GM21825 (cell line): ENCODE results near the gene DENND4A.
"Not testable (repeated sequence)": the region's sequence is repeated elsewhere in the genome, so short reads cannot be mapped to it uniquely, and the experiment has no call there.

Experiments used
- ATAC-seq: cut with Tn5 transposase; IDR thresholded peaks from one replicate; pipeline ENCODE4 v1.9.1; 2021; ENCODE audit warnings: mild to moderate bottlenecking, moderate library complexity; ENCODE audit not compliant: unreplicated experiment

The DENND4A gene

DNA sequence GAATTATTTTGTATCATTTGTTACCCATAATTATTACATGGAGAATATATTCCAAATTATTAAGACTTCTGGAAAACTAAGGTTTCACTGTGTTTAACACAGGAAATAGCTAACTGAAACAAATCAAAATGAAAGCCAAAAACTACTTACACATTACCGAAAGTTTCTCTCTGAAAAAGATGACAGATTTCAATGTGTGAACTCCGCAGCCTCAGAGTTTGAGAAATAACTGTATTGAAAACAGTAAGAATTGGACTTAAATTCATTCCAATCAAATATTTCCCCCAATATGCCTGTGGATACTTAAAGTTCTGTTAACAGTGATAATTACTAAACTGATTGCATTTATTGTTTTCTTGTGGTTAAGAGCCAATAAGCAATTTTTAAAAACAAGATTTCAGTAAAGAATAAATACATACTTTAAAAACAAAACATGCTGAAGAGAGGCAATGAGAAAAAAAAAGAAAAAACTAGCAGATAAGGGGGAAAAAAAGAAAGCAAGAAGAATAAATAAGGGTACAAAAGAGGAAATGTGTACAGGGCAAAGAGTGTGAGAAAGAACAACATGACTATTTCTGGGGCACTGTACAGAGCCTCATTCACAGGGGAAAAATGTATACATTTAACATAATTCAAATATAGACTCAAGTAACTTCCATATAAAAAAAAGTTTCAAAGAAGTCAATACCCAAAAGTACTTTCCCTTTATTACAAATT is 30.7 kb downstream of the DENND4A start:
- ATAC-seq, result no peak

DNA sequence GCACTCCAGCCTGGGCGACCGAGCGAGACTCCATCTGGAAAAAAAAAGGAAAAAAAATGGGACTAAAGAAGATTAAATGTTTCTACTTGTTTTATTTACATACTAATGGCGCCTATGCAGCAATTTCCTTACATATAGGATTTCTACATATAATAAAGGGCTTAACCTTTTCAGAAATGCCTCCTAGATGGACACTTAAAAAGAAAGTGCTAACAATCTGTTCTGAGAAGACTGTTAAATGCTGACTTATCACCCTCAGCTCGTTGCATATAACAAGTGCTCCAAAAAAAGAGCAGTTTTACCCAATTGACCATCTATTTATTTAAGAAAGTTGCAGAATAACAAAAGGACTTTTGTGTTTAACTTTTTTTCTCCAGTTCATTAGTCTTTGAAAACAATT is 32.7 kb downstream of the DENND4A start:
- no peak for ATAC-seq

DNA sequence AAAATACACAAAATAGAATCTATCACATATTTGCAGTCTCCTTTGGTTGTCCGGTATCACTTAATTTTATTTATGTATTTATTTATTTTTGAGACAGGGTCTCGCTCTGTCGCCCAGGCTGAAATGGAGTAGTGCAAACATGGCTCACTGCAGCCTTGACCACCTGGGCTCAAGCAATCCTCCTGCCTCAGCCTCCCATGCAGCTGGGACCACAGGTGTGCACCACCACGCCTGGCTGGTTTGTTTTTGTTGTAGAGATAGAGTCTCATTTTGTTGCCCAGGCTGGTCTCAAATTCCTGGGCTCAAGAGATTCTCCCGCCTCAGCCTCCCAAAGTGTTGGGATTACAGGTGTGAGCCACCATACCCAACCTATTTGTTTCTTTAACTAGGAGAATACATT is 33.9 kb downstream of the DENND4A start:
- ATAC-seq, result no peak

DNA sequence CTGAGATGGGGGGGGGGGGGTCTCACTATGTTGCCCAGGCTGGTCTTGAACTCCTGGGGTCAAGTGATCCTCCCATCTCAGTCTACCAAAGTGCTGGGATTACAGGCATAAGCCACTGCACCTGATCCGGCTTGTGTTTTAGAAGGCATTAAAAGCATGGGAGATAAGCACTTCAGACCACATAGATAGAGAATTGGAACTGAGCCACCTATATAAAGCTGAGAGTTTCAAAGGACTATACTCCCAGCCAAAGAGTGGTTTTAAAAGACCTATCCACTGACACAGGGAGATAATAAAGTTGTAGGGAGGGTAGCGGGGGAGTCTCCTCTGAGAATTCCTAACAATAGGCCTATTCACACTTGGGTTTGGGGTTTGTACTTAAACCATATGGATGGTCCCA is 34.8 kb downstream of the DENND4A start:
- ATAC-seq, result no peak

DNA sequence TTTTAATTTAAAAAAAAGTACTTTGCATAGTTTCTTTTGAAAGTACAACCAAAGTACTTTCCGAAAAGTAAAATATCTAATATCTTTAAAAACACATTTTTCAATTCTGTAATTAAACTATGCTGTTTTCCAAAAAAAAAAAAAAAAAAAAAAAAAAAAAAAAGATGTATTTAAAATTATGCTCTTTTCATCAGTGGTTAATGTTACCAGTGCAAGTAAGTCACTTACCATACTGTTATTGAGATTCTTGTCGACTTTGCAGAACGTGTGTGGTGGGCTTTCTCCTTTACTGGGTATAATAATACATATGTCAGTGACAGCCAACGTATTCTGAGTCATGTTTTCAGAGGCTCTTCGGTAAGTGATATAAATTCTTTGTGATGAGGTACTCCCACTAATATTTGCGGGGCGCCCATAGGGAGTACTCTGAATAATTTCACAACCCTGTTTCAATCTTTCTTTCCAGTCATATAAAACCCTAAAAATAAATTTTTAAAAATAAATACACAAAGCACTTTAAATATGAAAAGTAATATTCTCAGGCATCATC is 39.9 kb downstream of the DENND4A start:
- ATAC-seq, result no peak

DNA sequence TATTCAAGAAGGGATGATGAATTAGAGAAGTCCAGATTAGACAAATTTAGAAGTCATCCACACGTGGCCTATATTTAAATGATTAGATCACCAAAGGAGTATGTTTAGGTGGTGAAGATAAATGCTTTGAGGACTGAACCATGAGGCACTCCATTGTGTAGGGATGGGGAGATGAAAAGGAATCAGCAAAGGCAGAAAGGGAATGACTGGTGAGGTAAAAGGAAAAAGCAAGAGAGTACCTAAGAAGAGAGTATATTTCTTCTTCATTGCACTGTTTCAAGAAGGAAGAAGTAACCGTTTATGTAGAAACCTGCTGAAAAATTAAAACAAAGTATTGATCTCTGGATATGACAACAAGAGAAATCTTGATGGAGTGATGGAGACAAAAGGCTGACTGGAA is 40.7 kb downstream of the DENND4A start:
- no peak for ATAC-seq

DNA sequence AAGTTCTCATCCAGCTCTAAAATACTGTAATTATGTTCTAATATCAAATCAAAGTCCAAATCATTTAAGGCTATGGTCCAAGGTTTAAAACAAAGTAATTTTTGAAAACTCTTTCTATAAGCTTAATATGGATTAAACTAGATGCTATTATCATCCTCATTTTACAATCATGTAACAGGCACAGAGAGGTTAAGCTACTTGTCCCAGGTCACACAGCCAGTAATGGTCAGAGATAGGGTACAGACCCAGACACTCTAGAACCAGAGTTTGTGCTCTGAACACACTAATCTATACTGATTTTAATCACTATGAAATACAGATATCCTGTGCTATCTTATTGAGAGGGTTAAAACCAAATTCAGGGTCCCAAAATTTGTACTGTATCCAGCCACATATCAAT is 44.8 kb downstream of the DENND4A start:
- no peak for ATAC-seq

DNA sequence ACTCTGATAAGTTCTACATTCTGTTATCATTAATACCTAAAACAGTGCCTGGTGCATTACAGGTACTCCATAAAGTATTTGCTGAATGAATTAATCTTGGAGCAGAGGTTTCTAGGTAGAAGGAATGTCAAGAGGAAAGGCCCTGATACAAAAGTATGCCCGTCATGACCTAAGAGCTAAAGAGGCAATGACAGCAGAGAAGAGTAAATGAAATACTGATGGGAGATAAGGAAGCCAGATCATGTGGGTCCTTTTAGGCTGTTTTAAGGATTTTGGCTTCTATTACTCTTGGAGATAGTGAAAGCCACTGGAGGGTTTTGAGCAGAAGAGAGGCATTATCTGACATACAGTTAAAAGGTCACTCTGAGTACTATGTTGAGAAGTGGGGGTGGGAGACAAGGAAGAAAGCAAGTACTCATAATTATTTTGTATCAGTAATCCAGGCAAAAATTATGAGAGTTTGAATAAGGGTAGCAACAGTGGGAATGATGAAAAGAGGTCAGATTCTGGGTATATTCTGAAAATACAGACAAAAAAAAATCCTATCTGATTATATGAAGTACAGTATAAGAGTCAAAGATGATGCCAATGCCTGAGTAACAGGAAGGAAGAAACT is 48.3 kb downstream of the DENND4A start:
- ATAC-seq, result no peak

DNA sequence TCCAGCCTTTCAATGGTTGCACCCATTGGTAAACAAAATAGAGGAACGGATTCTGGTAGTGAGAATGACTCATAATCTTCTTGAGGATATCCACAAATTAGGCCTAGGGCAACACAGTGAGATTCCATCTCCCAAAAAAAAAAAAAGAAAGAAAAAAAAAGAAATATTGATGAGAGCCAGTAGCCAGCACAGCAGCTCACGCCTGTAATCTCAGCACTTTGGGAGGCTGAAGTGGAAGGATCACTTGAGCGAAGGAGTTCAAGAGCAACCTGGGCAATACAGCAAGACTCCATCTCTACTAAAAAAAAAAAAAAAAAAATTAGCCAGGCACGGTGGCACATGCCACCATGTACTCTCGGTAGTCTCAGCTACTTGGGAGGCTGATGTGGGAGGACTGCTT is 51.9 kb downstream of the DENND4A start:
- ATAC-seq, result no peak

DNA sequence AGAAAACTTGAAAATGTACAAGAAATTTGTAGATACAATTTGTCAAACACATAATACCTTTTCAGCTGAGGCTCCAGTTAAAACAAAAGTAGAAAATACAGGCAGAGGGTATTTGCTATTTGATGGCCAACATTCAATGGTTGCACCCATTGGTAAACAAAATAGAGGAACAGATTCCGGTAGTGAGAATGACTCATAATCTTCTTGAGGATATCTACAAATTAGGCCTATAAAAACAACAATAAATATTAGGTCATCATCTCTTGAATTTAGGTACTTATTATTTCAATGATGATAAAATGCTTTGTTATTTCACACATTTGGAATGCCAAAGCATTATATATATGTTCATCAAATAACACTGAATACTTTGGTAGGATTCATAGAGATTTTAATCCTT is 53.4 kb downstream of the DENND4A start:
- no peak for ATAC-seq

DNA sequence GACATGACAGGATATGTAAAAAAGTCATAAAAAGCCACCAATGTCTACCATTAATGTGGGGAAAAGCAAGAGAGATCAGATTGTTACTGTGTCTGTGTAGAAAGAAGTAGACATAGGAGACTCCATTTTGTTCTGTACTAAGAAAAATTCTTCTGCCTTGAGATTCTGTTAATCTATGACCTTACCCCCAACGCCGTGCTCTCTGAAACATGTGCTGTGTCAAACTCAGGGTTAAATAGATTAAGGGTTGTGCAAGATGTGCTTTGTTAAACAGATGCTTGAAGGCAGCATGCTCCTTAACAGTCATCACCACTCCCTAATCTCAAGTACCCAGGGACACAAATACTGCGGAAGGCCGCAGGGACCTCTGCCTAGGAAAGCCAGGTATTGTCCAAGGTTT is 58.5 kb downstream of the DENND4A start:
- ATAC-seq, result not testable (repeated sequence)

DNA sequence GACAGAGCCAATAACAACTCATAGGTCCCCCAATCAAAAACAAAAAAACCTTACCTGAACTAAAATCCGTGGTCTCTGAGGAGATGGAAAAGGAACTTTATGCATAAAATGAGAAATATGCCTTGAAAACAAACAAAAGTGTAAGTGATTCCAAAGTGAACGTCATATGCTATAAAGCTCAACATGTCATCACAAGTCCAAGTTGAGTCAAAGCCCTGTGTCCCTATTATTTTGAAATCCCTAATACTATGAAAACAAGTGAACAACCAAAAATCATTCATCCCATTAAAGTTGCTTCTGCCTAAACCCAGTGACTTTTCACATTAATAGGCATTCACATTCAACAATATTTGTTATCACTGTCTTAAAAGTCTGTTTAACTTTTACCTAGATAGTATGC is 59.4 kb downstream of the DENND4A start:
- no peak for ATAC-seq

DNA sequence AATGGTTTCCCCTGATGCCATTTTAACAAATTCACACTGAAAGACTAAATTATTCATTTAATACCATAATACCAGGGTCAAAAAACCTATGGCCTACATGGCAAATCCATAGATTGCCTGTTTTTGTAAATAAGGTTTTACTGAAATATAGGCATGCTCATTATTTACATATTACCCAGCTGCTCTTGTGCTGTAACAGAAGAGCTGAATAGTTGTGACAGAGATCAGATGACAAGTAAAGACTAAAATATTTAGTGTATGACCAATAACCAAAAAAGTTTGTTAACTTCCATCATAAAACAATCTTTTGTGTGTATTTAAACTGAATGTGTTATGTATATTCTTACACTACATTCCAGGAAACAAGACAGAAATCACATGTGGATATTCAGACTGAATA is 60.2 kb downstream of the DENND4A start:
- no peak for ATAC-seq

DNA sequence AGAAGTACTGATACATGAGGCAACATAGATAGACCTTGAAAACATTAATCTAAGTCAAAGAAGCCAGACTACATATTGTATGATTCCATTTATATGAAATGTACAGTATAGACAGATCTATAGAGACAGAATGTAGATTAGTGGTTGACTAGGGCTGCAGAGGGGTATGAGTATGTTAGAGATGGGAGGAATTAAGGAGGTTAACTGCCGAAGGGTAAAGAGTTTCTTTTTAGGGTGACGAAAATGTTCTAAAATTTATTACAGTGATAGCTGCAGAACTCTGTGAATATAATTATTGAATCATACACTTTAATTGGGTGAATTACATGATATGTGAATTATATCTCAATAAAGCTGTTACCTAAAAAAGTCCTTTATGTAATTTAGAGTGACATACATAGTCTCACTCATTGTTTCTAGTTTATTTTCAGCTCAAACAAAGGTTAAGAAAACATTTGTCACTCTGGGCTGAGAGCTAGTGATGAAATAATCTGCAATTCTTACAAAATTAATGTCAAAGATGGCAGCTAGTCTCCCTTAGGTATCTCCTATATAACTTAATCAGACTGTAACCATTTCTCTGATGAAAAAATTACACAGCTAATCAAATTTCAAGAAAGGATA is 61.4 kb downstream of the DENND4A start:
- ATAC-seq, result no peak

DNA sequence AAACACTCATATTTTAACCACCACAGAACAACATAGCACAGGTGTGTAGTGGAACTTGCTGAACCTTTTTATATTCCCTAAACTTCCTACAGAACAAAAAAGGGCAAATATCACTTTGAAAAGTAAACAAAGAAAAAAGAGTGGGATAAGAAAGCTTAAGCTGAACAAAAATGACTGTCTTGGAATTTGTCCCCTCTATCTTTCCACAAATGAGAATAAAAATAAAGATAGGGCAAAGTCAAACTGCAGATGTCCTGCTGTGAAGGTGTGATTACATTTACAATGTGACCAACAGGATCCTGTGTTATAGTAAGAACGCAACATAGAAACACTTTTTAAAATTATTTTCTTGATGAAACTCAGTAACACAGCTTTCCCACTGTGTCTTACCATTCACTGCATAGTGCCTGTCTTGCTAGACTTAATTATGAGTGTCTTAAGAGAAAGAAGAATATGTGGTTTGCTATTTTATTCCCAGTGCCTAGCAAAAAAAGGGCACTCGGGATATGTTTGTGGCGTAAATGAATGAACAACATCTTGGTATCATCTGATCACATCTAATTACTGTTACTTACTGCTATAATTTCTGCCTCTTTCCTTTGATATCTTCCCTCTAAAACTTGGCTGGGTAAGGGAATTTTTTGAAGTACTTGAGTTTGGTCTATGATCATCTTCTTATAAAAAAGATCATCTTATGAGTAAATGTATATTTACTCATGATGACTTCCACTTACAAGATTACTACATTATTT is 67.5 kb downstream of the DENND4A start:
- ATAC-seq, result no peak

DNA sequence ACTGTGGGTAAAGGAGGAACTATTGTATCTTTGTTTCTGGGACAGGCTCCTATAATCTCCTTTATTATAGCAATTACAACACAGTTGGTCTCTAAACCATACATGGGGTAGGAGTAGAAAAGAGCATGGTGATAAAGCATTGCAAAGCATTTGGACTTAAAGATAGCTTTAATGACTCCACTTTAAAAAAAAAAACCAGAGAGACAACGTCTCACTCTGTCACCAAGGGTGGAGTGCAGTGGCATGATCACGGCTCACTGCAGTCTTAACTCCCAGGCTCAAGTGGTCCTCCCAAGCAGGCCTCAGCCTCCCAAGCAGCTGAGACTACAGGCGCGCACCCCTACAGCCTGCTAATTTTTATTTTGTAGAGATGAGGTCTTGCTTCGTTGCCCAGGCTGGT is 68.2 kb downstream of the DENND4A start:
- ATAC-seq, result no peak

DNA sequence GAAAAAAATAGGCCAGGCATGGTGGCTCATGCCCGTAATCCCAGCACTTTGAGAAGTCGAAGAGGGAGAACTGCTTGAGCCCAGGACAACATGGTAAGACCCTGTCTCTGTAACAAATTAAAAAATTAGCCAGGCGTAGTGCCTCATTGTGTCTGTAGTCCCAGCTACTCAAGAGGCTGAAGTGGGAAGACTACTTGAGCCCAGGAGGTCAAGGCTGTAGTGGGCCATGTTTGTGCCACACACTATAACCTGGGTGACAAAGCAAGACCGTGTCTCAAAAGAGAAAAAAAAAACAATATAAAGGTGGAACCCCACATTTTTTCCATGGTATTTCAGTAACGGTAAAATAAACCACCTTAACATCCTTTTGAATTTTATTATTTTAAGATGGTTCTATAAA is 69.9 kb downstream of the DENND4A start:
- no peak for ATAC-seq

DNA sequence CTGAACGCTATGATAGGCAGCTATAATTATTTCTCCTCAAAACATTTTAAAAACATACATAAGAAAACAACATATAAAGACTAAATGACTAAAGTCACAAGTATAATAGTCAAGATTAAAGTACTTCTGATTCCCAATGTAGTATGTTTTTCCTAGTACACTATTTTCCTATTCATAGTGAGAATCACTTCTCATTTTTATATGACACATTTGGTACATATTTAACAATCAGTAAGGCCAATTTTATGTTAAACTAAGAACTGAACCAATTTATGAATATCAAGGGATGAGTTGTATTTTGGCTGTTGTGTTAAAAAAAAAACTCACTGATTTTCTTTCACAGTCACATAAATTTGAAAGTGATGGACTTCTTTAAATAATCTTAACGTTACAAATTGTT is 79.7 kb downstream of the DENND4A start:
- ATAC-seq, result no peak

DNA sequence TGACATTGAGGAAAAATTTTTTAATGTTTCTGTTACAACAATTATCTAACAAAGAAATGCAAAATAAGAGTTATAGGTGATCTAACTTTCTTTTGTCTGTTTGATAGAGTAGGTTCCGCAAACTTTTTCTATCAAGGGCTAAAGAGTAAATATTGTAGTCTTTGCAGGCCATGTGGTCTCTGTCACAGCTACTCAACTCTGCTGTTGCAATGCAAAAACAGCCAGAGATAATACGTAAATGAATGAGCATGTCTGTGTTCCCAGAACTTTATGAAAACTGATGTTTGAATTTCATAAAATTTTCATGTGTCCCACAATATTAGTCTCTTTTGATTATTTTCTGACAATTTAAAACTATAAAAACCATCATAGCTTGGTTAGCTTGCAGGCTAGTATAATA is 97.0 kb downstream of the DENND4A start:
- ATAC-seq, result no peak

DNA sequence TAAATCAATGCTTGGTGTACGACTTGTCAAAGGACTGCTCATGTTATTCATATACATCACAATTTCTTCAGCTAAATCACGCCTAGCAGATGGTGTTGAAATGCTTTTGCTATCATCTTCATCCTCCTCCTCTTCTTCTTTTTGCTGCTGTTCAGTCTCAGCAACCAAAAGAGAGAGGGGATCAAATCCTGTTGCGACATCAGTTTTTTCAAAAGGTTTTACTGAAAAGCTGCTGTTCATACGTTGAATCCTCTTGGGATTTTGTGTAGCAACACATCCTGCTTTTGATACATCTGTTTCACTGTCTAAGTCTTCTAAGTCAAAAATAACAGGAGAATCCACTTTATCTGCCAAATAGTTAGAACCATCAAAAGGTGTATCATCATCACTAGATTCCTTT is 101.3 kb downstream of the DENND4A start:
- ATAC-seq, result no peak

DNA sequence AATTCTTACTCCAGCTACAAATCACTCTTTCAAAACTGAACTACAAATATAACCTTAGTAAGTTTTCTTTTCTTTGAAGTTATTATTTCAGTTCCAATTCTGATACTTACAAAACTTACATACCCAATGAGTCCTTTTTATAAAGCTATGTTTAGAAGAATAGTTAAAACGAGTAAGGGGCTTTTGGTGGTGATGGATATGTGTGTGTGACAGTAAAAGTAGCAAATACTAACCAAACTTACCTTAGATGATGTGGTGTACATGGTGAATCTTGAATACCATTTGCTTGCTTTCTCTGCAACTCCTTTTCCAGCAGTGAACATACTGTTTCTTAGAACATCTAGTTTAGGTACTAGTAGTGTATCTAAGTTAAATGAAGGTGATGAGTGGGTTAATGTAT is 101.9 kb downstream of the DENND4A start:
- ATAC-seq, result no peak

DNA sequence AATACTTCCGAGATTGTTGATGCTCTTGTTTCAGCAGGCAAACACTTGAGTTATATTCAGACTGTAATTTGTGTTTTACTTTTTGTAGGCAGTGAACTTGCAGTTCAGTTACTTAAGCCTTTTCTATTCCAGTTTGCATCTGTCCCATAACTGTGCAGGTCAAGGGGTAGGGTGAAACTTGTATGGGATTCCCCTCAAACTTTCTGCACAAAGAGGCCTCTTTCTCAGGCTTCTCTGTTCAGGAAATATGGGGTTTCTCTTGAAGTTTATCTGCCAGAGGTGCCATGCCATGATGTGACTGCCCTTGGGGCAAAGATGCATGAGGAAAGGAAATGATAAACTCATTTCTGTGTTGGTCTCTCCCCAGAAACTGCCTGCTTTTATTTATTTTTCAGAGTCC is 103.6 kb downstream of the DENND4A start:
- ATAC-seq, result no peak
